GM13976 (cell line): ENCODE measurements around the gene MMP19.

Experiments
- DNase-seq: peaks from one replicate; pipeline ENCODE4 v3.0.0; 2012; ENCODE audit warnings: low spot score
- CTCF ChIP-seq: IDR thresholded peaks from 2 replicates; pipeline ENCODE4 v1.5.1; 2012; ENCODE audit warnings: borderline replicate concordance, mild to moderate bottlenecking; ENCODE audit not compliant: insufficient read depth; ENCODE audit errors: extremely low read depth, missing control alignments, control extremely low read depth
- in situ Hi-C: fragments of 300-500 bp; cut with MboI; formaldehyde crosslinking; loops from one replicate; pipeline ENCODE4 v1.12.0; 2022; ENCODE audit warnings: low sequenced_read_pairs, mixed read lengths, inconsistent platforms; ENCODE audit not compliant: unreplicated experiment

Gene MMP19

GRCh38 chr12:55824726-55825125 lies 18.0 kb downstream of the MMP19 start:
- DNase-seq = no peak
- no peak for TF ChIP-seq CTCF
- in situ Hi-C loops = no loop called here

GRCh38 chr12:55823419-55823818 lies 19.3 kb downstream of the MMP19 start:
- in situ Hi-C loops = no loop called here
- TF ChIP-seq CTCF = no peak
- no peak for DNase-seq

- in situ Hi-C loops = no loop called here
- DNase-seq = no peak
- TF ChIP-seq CTCF = no peak
Observed at GRCh38 chr12:55822228-55822627, 20.5 kb downstream of the MMP19 start.

GRCh38 chr12:55820679-55821078 lies 22.1 kb downstream of the MMP19 start:
- in situ Hi-C loops = no loop called here
- no peak for TF ChIP-seq CTCF
- no peak for DNase-seq

GRCh38 chr12:55818886-55819285 lies 23.9 kb downstream of the MMP19 start:
- in situ Hi-C loops = no loop called here
- DNase-seq = no peak

GRCh38 chr12:55818140-55818728 lies 24.5 kb downstream of the MMP19 start:
- TF ChIP-seq CTCF = no peak
- DNase-seq = no peak
- in situ Hi-C loops = no loop called here

More at GRCh38 chr12:55818886-55819285, 23.9 kb downstream of the MMP19 start:
- no peak for TF ChIP-seq CTCF

GRCh38 chr12:55817345-55818139 lies 25.2 kb downstream of the MMP19 start, which contains the start of the genes ORMDL2 and SARNP:
ORMDL2 (plus strand) TSS chr12:55818041; CDS start chr12:55819000, 959 bp downstream.
SARNP (minus strand) TSS chr12:55817724; CDS start chr12:55817701, 23 bp downstream.
- in situ Hi-C loops = no loop called here
- DNase-seq = peak; percentile 94
- TF ChIP-seq CTCF = no peak
